BE2C (cell line): ENCODE measurements around the gene STX3.
A peak's percentile ranks its signal among the peaks of the same experiment; 100 is the strongest.

Source experiments
- DNase-seq: peaks from one replicate; pipeline ENCODE4 v3.0.0-alpha.2; 2020
- H3K27me3 ChIP-seq: fragments of 250-450 bp; sonication (Bioruptor Pico); 2 replicates; pipeline ENCODE4 v1.5.1; 2020; ENCODE audit warnings: mild to moderate bottlenecking
- H3K36me3 ChIP-seq: fragments of 250-450 bp; sonication (Bioruptor Pico); 2 replicates; pipeline ENCODE4 v1.5.1; 2020; ENCODE audit warnings: mild to moderate bottlenecking
- H3K4me1 ChIP-seq: fragments of 250-450 bp; sonication (Bioruptor Pico); 2 replicates; pipeline ENCODE4 v1.5.1; 2020
- H3K4me3 ChIP-seq: 2 replicates; pipeline ENCODE4 v1.5.1; 2011; ENCODE audit warnings: low read depth, low read length
- H3K9me3 ChIP-seq: fragments of 250-450 bp; sonication (Bioruptor Pico); 2 replicates; pipeline ENCODE4 v1.5.1; 2020
- CTCF ChIP-seq: IDR thresholded peaks from 2 replicates; pipeline ENCODE4 v1.5.1; 2012; ENCODE audit warnings: mild to moderate bottlenecking, low read depth, low read length

STX3 gene

DNA sequence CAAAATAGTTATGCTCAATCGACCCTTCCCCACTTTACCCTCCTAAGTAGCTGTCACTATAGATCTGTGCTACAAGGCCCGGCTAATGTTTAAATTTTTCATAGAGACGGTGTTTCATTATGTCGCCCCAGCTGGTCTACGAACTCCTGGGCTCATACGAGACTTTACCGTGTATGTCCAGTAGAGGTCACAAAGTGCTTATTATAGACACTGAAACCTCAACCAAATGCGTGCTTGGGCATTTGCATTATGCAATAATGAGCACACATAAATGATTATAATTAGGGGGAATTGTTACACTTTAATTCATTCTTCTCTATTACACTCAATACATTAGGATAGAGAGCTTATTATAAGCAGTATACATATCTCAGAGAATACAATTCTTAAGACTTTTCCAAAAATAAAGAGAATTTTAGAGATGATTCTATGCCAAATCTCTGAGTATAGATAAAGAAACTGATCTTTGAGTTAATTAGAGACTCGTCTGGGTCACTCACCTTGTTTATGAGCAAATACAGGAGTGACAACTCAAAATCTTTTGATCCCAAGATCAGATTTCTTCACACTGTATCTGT, 67.9 kb downstream of the STX3 start:
- TF ChIP-seq CTCF, result peak; percentile 52
- DNase-seq, result peak; percentile 12
- Histone ChIP-seq H3K9me3 (no peaks in the 10 kb centered on the region), H3K4me1 (no peaks in the 10 kb centered on the region), H3K4me3 (no peak overlapping the region), H3K27me3 (no peaks in the 10 kb centered on the region), H3K36me3 (no peaks in the 10 kb centered on the region)

- H3K27me3 ChIP-seq, result no peaks in the 10 kb centered on the region
- no peak for DNase-seq
- no peak for TF ChIP-seq CTCF
- no peaks in the 10 kb centered on the region for H3K36me3 ChIP-seq
- H3K4me1 ChIP-seq, result no peaks in the 10 kb centered on the region
- H3K4me3 ChIP-seq, result no peak overlapping the region
- no peaks in the 10 kb centered on the region for H3K9me3 ChIP-seq
Measured at GRCh38 chr11:59829358-59829757, 74.2 kb downstream of the STX3 start.

DNA sequence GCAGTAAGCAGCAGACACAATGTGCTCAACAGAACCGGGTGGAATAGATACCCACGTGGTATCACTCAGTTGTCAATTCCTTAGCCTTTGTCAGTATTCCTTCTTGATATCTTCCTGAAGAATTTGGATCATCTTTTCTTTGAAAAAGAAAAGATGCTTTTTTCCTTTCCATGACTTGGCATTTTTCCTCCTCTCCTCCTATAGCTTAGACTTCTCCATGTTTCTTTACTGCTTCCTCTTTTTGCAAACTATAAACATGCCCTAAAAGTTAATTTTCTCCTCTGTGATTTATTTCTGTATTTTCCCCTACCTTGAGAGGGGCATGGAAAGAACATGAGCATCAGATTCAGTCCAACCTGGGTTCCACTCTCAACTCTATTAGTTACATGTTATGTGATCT, 78.4 kb downstream of the STX3 start:
- no peak overlapping the region for H3K4me3 ChIP-seq
- no peak for TF ChIP-seq CTCF
- no peaks in the 10 kb centered on the region for H3K4me1 ChIP-seq
- no peak for DNase-seq
- no peaks in the 10 kb centered on the region for H3K9me3 ChIP-seq
- H3K27me3 ChIP-seq, result no peaks in the 10 kb centered on the region
- H3K36me3 ChIP-seq, result no peaks in the 10 kb centered on the region

DNA sequence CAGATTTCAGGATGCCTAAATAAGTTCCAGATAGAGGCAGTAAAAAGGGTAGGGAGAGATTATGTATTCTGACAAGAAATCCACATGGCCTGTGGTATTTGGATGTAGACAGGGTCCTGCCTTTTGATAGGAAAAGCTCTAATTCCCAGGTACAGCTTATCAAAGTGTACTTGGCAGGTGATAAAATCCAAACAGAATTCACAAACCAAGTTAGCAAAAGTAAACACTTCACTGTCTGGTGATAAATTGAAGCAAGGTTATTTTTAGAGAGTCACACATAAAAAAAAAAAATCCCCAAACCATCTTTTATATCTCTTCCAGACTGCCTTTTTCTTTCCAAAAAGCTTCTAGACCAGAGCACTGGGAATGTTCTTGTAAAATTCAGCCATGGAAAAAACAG, 84.4 kb downstream of the STX3 start:
- no peaks in the 10 kb centered on the region for H3K36me3 ChIP-seq
- no peaks in the 10 kb centered on the region for H3K27me3 ChIP-seq
- no peaks in the 10 kb centered on the region for H3K9me3 ChIP-seq
- DNase-seq, result no peak
- H3K4me3 ChIP-seq, result no peak overlapping the region
- no peaks in the 10 kb centered on the region for H3K4me1 ChIP-seq
- TF ChIP-seq CTCF, result no peak

- DNase-seq, result no peak
- Histone ChIP-seq H3K9me3 (no peaks in the 10 kb centered on the region), H3K4me3 (no peak overlapping the region), H3K27me3 (no peaks in the 10 kb centered on the region), H3K36me3 (no peaks in the 10 kb centered on the region), H3K4me1 (no peaks in the 10 kb centered on the region)
- TF ChIP-seq CTCF, result no peak
Measured at GRCh38 chr11:59841514-59841913, 86.3 kb downstream of the STX3 start.

DNA sequence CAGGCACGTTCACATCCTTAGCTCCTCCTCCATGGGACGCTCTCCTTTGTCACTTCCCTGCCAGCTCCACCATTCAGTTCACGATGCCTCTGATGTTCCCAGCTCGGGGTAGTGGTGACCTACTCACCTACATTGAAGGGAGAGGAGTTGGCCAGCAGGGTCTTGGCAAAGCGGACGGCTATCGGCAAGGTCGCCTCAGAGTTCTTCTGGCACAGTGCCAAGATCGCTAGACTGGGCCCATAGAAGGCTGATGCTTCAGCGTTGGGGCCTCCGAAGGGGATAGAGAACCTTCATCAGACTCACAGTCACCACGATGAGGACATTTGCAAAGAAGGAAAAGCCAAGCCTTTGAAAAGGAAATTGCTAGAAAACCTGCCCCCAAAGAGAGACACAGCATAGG, 87.1 kb downstream of the STX3 start:
- TF ChIP-seq CTCF, result no peak
- Histone ChIP-seq H3K4me1 (no peaks in the 10 kb centered on the region), H3K9me3 (no peaks in the 10 kb centered on the region), H3K36me3 (no peaks in the 10 kb centered on the region), H3K27me3 (no peaks in the 10 kb centered on the region), H3K4me3 (no peak overlapping the region)
- no peak for DNase-seq
